Spleen (tissue), 11 donors: ENCODE measurements around the gene YPEL2. TPM values are rescaled to one million over a fixed set of nuclear protein-coding genes. Genes with fewer than 3 reads are reported as not detected.
A peak's percentile ranks its signal among the peaks of the same experiment; 100 is the strongest.

Experiments used
- DNase-seq: peaks from one replicate; pipeline ENCODE4 v3.0.0-alpha.2; 2020
- H3K27ac ChIP-seq, 8 donors: fragments of 200-600 bp; sonication (generic) in 7 of 8; 1 replicate in 4 of 8; 2 replicates in 4 of 8; pipeline versions ENCODE4 v1.5.0 to v1.8.0; 2016 to 2021; ENCODE audit warnings: inconsistent platforms in 4 of 8, mild to moderate bottlenecking in 4 of 8, moderate library complexity in 1 of 8
- H3K27me3 ChIP-seq, 7 donors: fragments of 200-600 bp; sonication (generic) in 6 of 7; replicated peaks in 1 of 7; 1 replicate in 4 of 7; 2 replicates in 3 of 7; pipeline versions ENCODE4 v1.5.0 to v1.8.0; 2016 to 2021; ENCODE audit warnings: inconsistent platforms in 3 of 7, mild to moderate bottlenecking in 1 of 7
- H3K36me3 ChIP-seq, 6 donors: fragments of 200-600 bp; sonication (generic) in 5 of 6; 1 replicate in 4 of 6; 2 replicates in 2 of 6; pipeline versions ENCODE4 v1.5.0 to v1.8.0; 2016 to 2021; ENCODE audit warnings: inconsistent platforms in 2 of 6
- H3K4me1 ChIP-seq, 6 donors: fragments of 200-600 bp; sonication (generic) in 5 of 6; 1 replicate in 3 of 6; 2 replicates in 3 of 6; pipeline versions ENCODE4 v1.5.0 to v1.8.0; 2016 to 2021; ENCODE audit warnings: inconsistent platforms in 3 of 6
- H3K4me3 ChIP-seq, 8 donors: fragments of 200-600 bp; sonication (generic) in 7 of 8; 1 replicate in 4 of 8; 2 replicates in 4 of 8; pipeline versions ENCODE4 v1.5.0 to v1.8.0; 2016 to 2021; ENCODE audit warnings: inconsistent platforms in 4 of 8, mild to moderate bottlenecking in 4 of 8, moderate library complexity in 2 of 8
- H3K9me3 ChIP-seq, 8 donors: fragments of 200-600 bp; sonication (generic) in 7 of 8; 1 replicate in 4 of 8; 2 replicates in 4 of 8; pipeline versions ENCODE4 v1.5.0 to v1.8.0; 2016 to 2021; ENCODE audit warnings: inconsistent platforms in 4 of 8
- POLR2A ChIP-seq, 3 donors: fragments of 450-650 bp; IDR thresholded peaks; one replicate each; pipeline ENCODE4 v1.5.1; 2017; ENCODE audit warnings: antibody characterized with exemption in 3 of 3, mild to moderate bottlenecking in 1 of 3
- POLR2AphosphoS5 ChIP-seq, 3 donors: sonication (generic); formaldehyde crosslinking; IDR thresholded peaks; one replicate each; pipeline ENCODE4 v1.5.1; 2017; ENCODE audit warnings: antibody characterized with exemption in 3 of 3
- WGBS, 5 donors: extraction: QIAGEN DNeasy Blood & Tissue Kit in 3 of 5; methylation state at CpG; one replicate each; pipeline versions ENCODE4 v1.1.5 to v1.1.7; 2013 to 2018; 5-methylcytosine and 5-hydroxymethylcytosine counted together
- intact Hi-C: fragments of 100-400 bp; cut with DNase I; formaldehyde crosslinking; loops from one replicate; pipeline ENCODE4 v1.15.0; 2023; ENCODE audit warnings: low total_unique reads
- polyA plus RNA-seq, 3 donors: library from polyadenylated mRNA; stranded (reverse); fragments of 200-250 nt; gene quantifications; one replicate each; pipeline ENCODE4 v1.2.1, GENCODE V29; 2013
- total RNA-seq, 7 donors: library from RNA; depleted of rRNA in 3 of 7; stranded (reverse); fragments of >200 nt in 3 of 7; fragmentation: NEBNext Ultra II Directional in 4 of 7; extraction: Animal tissue kit (Norgen Biotek cat#: 25700) in 4 of 7; gene quantifications; one replicate each; pipeline versions ENCODE4 v1.1.0 to v1.2.1, GENCODE V29; 2016 to 2021
- TF ChIP-seq, protein P1 (sequence below), 11 experiments: fragments of 200-600 bp in 7 of 11; fragments of 450-650 bp in 4 of 11; sonication (generic) in 4 of 11; IDR thresholded peaks in 8 of 11; conservative IDR thresholded peaks in 3 of 11; 1 replicate in 7 of 11; 2 replicates in 4 of 11; pipeline versions ENCODE4 v1.4.0 to v1.8.0; 2016 to 2021; ENCODE audit warnings: antibody characterized with exemption in 11 of 11, inconsistent platforms in 4 of 11, mild to moderate bottlenecking in 1 of 11
- donor health status: healthy with polysubstance abuse.
- donor health status: DM: no; HTN: no; CAD: no; lungs with moderate emphysema.
- donor health status: DM: no; HTN: no; CAD: no.
- donor health status: Bipolar disorder and iron deficiency.
- donor health status: healthy.
- donor health status: DM: no; HTN: no; CAD: no.
- donor health status: DM: yes; HTN: yes; CAD: no.

The YPEL2 gene
- total and polyA plus RNA-seq, 10 donors: 6.7 to 45.6 (median 30.5) TPM

DNA sequence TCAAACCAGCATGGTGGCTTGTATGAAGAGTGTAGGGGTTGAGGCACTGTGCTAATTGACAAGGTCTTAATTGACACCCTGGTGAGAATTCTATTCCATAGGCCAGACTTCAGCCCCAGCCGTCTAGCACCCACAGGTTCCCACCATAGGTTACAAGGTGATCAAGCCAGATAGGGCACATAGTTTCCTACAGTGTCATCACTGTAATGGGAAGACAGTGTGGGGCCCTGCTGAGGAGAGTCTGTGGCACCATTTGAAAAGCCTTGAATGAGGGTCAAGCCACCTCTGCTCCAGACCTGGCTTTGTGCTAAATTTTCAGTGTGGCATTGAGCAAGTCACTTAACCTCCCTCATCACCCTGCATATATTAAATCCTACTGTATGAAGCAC lies 36.2 kb downstream of the YPEL2 start:
- Histone ChIP-seq H3K4me1 (peaks cover 72 to 100% (median 88%) of the 10 kb centered on the region in 6 donors), H3K4me3 (no peak overlapping the region), H3K9me3 (no peaks in the 10 kb centered on the region), H3K36me3 (no peaks in the 10 kb centered on the region), H3K27ac (peak overlapping the region in 5 of 8 donors; percentile 14 to 83 (median 74)), H3K27me3 (no peaks in the 10 kb centered on the region)
- intact Hi-C loops: no loop called here
- no peak for DNase-seq
- WGBS, 5 donors: 82 to 96% (median 86%) methylated on average over 1 of the region's 1 CpG
- TF ChIP-seq POLR2A (IDR thresholded peaks at IDR 0.05) (no peak), POLR2AphosphoS5 (IDR thresholded peaks at IDR 0.05) (no peak)
- TF ChIP-seq, protein P1, sequence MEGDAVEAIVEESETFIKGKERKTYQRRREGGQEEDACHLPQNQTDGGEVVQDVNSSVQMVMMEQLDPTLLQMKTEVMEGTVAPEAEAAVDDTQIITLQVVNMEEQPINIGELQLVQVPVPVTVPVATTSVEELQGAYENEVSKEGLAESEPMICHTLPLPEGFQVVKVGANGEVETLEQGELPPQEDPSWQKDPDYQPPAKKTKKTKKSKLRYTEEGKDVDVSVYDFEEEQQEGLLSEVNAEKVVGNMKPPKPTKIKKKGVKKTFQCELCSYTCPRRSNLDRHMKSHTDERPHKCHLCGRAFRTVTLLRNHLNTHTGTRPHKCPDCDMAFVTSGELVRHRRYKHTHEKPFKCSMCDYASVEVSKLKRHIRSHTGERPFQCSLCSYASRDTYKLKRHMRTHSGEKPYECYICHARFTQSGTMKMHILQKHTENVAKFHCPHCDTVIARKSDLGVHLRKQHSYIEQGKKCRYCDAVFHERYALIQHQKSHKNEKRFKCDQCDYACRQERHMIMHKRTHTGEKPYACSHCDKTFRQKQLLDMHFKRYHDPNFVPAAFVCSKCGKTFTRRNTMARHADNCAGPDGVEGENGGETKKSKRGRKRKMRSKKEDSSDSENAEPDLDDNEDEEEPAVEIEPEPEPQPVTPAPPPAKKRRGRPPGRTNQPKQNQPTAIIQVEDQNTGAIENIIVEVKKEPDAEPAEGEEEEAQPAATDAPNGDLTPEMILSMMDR (IDR thresholded peaks at IDR 0.05 in 8 of 11, conservative IDR thresholded peaks at IDR 0.05 in 3 of 11): no peak

DNA sequence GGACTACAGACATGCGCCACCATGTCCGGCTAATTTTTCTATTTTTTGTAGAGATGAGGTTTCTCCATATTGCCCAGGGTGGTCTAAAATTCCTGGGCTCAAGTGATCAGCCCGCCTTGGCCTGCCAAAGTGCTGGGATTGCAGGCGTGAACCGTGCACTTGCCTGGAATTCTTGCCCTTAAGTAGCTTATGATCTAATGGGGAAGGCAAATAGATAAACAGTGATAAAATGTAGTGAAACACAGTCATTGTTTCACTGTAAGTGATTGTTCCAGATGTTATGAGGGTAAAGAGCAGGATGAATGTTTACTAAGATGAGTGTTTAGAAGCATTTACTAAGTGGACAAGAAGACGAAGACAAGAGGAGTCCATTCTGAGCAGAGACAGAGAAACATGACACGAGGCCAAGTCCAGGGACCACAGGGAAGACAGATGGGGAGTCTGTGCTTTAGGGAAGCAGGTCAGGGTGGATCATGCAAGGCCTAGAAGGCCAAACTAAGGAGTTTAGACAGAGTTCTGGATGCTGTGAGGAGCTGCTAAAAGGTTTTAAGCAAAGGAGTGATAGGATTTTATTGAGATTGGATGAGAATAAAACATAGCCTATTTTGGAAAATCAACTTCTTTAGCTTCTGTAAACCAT lies 36.9 kb downstream of the YPEL2 start:
- Histone ChIP-seq H3K9me3 (no peaks in the 10 kb centered on the region), H3K27me3 (no peaks in the 10 kb centered on the region), H3K36me3 (no peaks in the 10 kb centered on the region), H3K27ac (peak overlapping the region in 4 of 8 donors; percentile 74 to 80 (median 75)), H3K4me3 (no peak overlapping the region), H3K4me1 (peaks cover 72 to 100% (median 90%) of the 10 kb centered on the region in 6 donors)
- TF ChIP-seq POLR2A (IDR thresholded peaks at IDR 0.05): no peak
- TF ChIP-seq, protein P1 (IDR thresholded peaks at IDR 0.05 in 8 of 11, conservative IDR thresholded peaks at IDR 0.05 in 3 of 11): no peak
- TF ChIP-seq POLR2AphosphoS5 (IDR thresholded peaks at IDR 0.05): no peak
- WGBS, 5 donors: 87 to 93% (median 90%) methylated on average over 7 of the region's 7 CpGs
- intact Hi-C loops: no loop called here
- no peak for DNase-seq

DNA sequence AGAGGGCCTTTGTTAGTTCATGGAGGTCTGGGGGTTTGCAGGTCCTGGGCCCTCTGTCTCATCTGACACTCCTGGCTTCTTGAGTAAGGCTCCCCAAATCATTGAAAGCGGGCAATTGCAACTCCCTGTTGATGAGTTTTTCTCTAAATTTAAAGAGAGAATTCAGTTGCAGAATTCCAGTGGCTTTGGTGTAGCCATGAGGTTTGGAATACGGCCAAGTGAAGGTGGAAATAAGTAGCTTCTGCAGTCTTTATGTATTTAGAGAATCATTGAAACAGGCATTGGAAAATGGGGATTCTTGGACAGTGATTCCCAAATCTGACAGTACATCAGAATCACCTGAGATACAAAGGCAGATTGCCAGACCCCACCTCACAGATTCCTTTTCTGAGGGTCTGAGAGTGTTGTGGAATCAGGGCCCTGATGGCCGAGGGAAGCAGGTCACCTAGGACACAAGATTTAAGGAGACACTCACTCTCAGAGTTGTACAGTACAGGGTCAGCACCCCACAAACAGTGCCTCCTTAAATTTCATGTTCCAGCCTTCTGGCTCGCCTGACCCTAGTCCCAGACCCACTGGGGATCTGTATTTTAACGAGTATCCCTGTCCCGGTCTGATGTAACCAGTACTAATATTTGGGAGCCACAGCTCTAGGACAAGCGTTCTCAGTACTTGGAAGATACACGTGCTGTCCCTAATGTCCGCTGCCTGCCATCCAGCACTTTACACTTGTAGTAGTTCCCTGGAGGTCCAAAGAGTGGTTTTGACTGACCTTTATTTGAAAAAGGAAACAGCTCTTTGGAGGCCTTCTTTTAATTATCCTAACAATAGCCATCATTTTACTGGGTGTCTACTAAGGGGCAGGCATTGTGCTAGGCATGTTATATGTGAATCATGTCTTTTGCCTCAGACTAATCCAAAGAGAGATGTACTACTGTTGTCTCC lies 37.8 kb downstream of the YPEL2 start:
- DNase-seq: no peak
- H3K4me3 ChIP-seq: no peak overlapping the region
- H3K36me3 ChIP-seq: no peaks in the 10 kb centered on the region
- no peaks in the 10 kb centered on the region for H3K9me3 ChIP-seq
- peak overlapping the region in 7 of 8 donors; percentile 0 to 84 (median 80) for H3K27ac ChIP-seq
- intact Hi-C loops: no loop called here
- H3K4me1 ChIP-seq: peaks cover 74 to 100% (median 91%) of the 10 kb centered on the region in 6 donors
- WGBS, 5 donors: 78 to 91% (median 84%) methylated on average over 9 of the region's 9 CpGs
- TF ChIP-seq POLR2A (IDR thresholded peaks at IDR 0.05) (no peak), POLR2AphosphoS5 (IDR thresholded peaks at IDR 0.05) (no peak)
- TF ChIP-seq, protein P1 (IDR thresholded peaks at IDR 0.05 in 8 of 11, conservative IDR thresholded peaks at IDR 0.05 in 3 of 11): no peak
- H3K27me3 ChIP-seq: no peaks in the 10 kb centered on the region
